ENCODE data around the gene CRTC3.

GRCh38 chr15:90539789-90540188 is 10.1 kb downstream of the CRTC3 start:
- TF ChIP-seq EZH2phosphoT487 (IDR thresholded peaks at IDR 0.05; ENCODE audit: borderline replicate concordance) (no peak), CTCF (conservative IDR thresholded peaks at IDR 0.05; ENCODE audit: low read length) (no peak)
